Activated T-helper 17 cell treated with anti-CD3 and anti-CD28 coated beads, Interleukin-2, amount 50 U/mL, for 72 hours (primary cell): Measurements from ENCODE around the gene PTCRA. TPM values are rescaled to one million over a fixed set of nuclear protein-coding genes. Genes with fewer than 3 reads are reported as not detected.
"Not testable (repeated sequence)": the region's sequence is repeated elsewhere in the genome, so short reads cannot be mapped to it uniquely, and the experiment has no call there.

Experiments
- ATAC-seq: fragments of 150-1000 bp; cut with Tn5 transposase; replicated peaks from 2 replicates; pipeline ENCODE4 v1.10.0; 2021; ENCODE audit warnings: mild to moderate bottlenecking, moderate library complexity
- H3K27ac Mint-ChIP-seq: one replicate; pipeline ENCODE4 v1.8.0; 2022; ENCODE audit warnings: mixed read lengths
- H3K27me3 Mint-ChIP-seq: one replicate; pipeline ENCODE4 v1.8.0; 2022; ENCODE audit warnings: mixed read lengths
- H3K36me3 Mint-ChIP-seq: one replicate; pipeline ENCODE4 v1.8.0; 2022; ENCODE audit warnings: low read depth, mild to moderate bottlenecking, mixed read lengths
- H3K4me1 Mint-ChIP-seq: one replicate; pipeline ENCODE4 v1.8.0; 2022; ENCODE audit warnings: mixed read lengths
- H3K4me3 Mint-ChIP-seq: one replicate; pipeline ENCODE4 v1.8.0; 2022; ENCODE audit warnings: mild to moderate bottlenecking, mixed read lengths
- H3K9me3 Mint-ChIP-seq: one replicate; pipeline ENCODE4 v1.8.0; 2022; ENCODE audit warnings: mixed read lengths
- total RNA-seq, 2 donors: library from RNA; stranded (reverse); gene quantifications; one replicate each; pipeline ENCODE4 v1.2.3, GENCODE V29; 2022

PTCRA gene, protein sequence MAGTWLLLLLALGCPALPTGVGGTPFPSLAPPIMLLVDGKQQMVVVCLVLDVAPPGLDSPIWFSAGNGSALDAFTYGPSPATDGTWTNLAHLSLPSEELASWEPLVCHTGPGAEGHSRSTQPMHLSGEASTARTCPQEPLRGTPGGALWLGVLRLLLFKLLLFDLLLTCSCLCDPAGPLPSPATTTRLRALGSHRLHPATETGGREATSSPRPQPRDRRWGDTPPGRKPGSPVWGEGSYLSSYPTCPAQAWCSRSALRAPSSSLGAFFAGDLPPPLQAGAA
- total RNA-seq, result not detected

- no peak for ATAC-seq
- H3K27ac Mint-ChIP-seq, result no peak within 1 kb of the TSS
- H3K4me1 Mint-ChIP-seq, result no peaks in the 10 kb centered on the region
- H3K9me3 Mint-ChIP-seq, result no peaks in the 10 kb centered on the region
- H3K27me3 Mint-ChIP-seq, result peaks cover 8% of the 10 kb centered on the region
- H3K4me3 Mint-ChIP-seq, result no peak within 1 kb of the TSS
- no peaks in the 10 kb centered on the region for H3K36me3 Mint-ChIP-seq
Observed at GRCh38 chr6:42915732-42916131, at the start of gene PTCRA. TSS of gene PTCRA (plus strand) at chr6:42916053. CDS start at chr6:42916070, 17 bp downstream.

DNA sequence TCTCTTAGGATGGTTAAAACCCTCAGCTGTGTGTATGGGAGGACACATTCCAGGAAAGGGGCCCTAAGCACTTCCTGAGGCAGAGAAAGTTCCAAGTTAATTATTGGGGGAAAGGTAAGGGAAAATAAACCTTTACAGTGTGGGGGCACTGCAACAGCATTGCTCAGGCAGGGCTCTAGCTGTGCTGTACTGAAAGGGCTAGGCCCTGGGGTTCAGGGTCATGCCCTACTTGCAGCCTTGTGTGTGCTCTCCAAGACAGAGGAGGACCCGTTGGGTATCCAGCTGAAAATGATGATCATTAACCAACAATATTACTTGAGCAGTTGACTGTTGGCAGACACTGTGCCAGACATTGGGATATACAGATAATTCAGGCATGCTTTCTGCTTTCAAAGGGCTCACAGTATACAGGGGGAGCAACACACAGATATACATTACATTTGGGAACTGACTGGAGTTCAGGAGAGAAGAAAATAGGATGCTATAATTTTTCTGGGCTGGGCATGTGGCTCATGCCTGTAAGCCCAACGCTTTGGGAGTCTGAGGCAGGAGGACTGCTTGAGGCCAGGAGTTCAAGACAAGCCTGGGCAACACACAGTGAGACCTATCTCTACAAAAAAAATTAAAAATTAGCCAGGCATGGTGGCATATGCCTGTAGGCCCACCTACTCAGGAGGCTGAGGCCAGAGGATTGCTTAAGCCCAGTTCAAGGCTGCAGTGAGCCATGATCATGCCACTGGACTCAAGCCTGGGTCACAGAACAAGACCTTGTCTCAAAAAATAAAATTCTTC, 45.5 kb upstream of the PTCRA start:
- ATAC-seq, result no peak
- H3K27me3 Mint-ChIP-seq, result no peaks in the 10 kb centered on the region
- no peaks in the 10 kb centered on the region for H3K9me3 Mint-ChIP-seq
- no peaks in the 10 kb centered on the region for H3K4me1 Mint-ChIP-seq
- H3K36me3 Mint-ChIP-seq, result peaks cover 27% of the 10 kb centered on the region
- H3K27ac Mint-ChIP-seq, result peak overlapping the region; percentile 44
- no peak overlapping the region for H3K4me3 Mint-ChIP-seq

GRCh38 chr6:42871711-42872110, 44.1 kb upstream of the PTCRA start:
- Mint-ChIP-seq H3K9me3 (no peaks in the 10 kb centered on the region), H3K27me3 (no peaks in the 10 kb centered on the region), H3K27ac (no peak overlapping the region), H3K36me3 (peaks cover 13% of the 10 kb centered on the region), H3K4me3 (no peak overlapping the region), H3K4me1 (no peaks in the 10 kb centered on the region)
- no peak for ATAC-seq

GRCh38 chr6:42873313-42873712, 42.5 kb upstream of the PTCRA start:
- Mint-ChIP-seq H3K4me1 (no peaks in the 10 kb centered on the region), H3K4me3 (no peak overlapping the region)

GRCh38 chr6:42877695-42878094, 38.2 kb upstream of the PTCRA start:
- Mint-ChIP-seq H3K27me3 (no peaks in the 10 kb centered on the region), H3K36me3 (peaks cover 32% of the 10 kb centered on the region), H3K4me1 (no peaks in the 10 kb centered on the region), H3K9me3 (no peaks in the 10 kb centered on the region), H3K4me3 (peak overlapping the region; percentile 28), H3K27ac (no peak overlapping the region)
- no peak for ATAC-seq

More at GRCh38 chr6:42873313-42873712, 42.5 kb upstream of the PTCRA start:
- Mint-ChIP-seq H3K27ac (no peak overlapping the region), H3K27me3 (no peaks in the 10 kb centered on the region), H3K36me3 (no peaks in the 10 kb centered on the region), H3K9me3 (no peaks in the 10 kb centered on the region)
- ATAC-seq, result no peak

GRCh38 chr6:42879372-42880239, 36.2 kb upstream of the PTCRA start, which contains the start of gene RPL7L1:
TSS of gene RPL7L1 (plus strand) at chr6:42879616. CDS start at chr6:42879911, 295 bp downstream.
- Mint-ChIP-seq H3K27ac (peak within 1 kb of the TSS; percentile 98), H3K4me3 (peak within 1 kb of the TSS; percentile 90), H3K4me1 (peaks cover 6% of the 10 kb centered on the region), H3K36me3 (peaks cover 51% of the 10 kb centered on the region), H3K27me3 (no peaks in the 10 kb centered on the region), H3K9me3 (no peaks in the 10 kb centered on the region)
- ATAC-seq, result peak; percentile 96

DNA sequence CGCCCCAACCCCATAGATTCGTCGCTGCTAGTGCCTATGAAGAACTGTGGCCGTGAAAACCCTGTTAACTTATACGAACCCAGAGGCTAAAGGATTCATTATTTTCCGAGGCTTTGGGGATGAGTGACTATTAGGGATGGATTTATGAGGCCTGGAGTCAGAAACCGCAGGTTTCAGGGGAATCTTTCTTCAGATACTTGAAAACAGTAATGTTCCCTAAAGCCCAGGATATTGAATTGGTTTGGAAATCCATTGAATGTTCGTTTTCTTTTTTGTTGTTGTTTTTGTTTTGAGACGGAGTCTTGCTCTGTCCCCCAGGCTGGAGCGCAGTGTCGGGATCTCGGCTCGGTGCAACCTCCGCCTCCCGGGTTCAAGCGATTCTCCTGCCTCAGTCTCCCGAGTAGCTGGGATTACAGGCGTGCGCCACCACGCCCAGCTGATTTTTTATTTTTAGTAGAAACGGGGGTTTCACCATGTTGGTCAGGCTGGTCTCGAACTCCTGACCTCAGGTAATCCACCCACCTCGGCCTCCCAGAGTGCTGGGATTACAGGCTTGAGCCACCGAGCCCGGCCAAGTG, 35.5 kb upstream of the PTCRA start:
- H3K4me1 Mint-ChIP-seq, H3K27me3 Mint-ChIP-seq, H3K9me3 Mint-ChIP-seq, ATAC-seq: not testable (repeated sequence)
- Mint-ChIP-seq H3K27ac (peak overlapping the region; percentile 98), H3K36me3 (peaks cover 59% of the 10 kb centered on the region), H3K4me3 (peak overlapping the region; percentile 90)

GRCh38 chr6:42880871-42881270, 35.0 kb upstream of the PTCRA start:
- not testable (repeated sequence) for H3K9me3 Mint-ChIP-seq, H3K4me1 Mint-ChIP-seq
- peak overlapping the region; percentile 98 for H3K27ac Mint-ChIP-seq

GRCh38 chr6:42885702-42886101, 30.2 kb upstream of the PTCRA start:
- no peaks in the 10 kb centered on the region for H3K27me3 Mint-ChIP-seq
- H3K9me3 Mint-ChIP-seq, result no peaks in the 10 kb centered on the region
- H3K36me3 Mint-ChIP-seq, result peaks cover 91% of the 10 kb centered on the region
- no peak for ATAC-seq
- H3K4me1 Mint-ChIP-seq, result peaks cover 6% of the 10 kb centered on the region
- H3K27ac Mint-ChIP-seq, result no peak overlapping the region
- H3K4me3 Mint-ChIP-seq, result no peak overlapping the region

More at GRCh38 chr6:42880871-42881270, 35.0 kb upstream of the PTCRA start:
- ATAC-seq, H3K27me3 Mint-ChIP-seq: not testable (repeated sequence)
- Mint-ChIP-seq H3K36me3 (peaks cover 64% of the 10 kb centered on the region), H3K4me3 (peak overlapping the region; percentile 90)

GRCh38 chr6:42888201-42888600, 27.7 kb upstream of the PTCRA start:
- H3K36me3 Mint-ChIP-seq, result peaks cover 72% of the 10 kb centered on the region
- H3K27ac Mint-ChIP-seq, ATAC-seq, H3K27me3 Mint-ChIP-seq, H3K9me3 Mint-ChIP-seq, H3K4me3 Mint-ChIP-seq, H3K4me1 Mint-ChIP-seq: not testable (repeated sequence)

- Mint-ChIP-seq H3K9me3 (no peaks in the 10 kb centered on the region), H3K4me1 (no peaks in the 10 kb centered on the region), H3K27ac (peak overlapping the region; percentile 88), H3K27me3 (no peaks in the 10 kb centered on the region), H3K36me3 (peaks cover 56% of the 10 kb centered on the region), H3K4me3 (peak overlapping the region; percentile 92)
- peak; percentile 13 for ATAC-seq
Observed at GRCh38 chr6:42889815-42890214, 26.0 kb upstream of the PTCRA start.

DNA sequence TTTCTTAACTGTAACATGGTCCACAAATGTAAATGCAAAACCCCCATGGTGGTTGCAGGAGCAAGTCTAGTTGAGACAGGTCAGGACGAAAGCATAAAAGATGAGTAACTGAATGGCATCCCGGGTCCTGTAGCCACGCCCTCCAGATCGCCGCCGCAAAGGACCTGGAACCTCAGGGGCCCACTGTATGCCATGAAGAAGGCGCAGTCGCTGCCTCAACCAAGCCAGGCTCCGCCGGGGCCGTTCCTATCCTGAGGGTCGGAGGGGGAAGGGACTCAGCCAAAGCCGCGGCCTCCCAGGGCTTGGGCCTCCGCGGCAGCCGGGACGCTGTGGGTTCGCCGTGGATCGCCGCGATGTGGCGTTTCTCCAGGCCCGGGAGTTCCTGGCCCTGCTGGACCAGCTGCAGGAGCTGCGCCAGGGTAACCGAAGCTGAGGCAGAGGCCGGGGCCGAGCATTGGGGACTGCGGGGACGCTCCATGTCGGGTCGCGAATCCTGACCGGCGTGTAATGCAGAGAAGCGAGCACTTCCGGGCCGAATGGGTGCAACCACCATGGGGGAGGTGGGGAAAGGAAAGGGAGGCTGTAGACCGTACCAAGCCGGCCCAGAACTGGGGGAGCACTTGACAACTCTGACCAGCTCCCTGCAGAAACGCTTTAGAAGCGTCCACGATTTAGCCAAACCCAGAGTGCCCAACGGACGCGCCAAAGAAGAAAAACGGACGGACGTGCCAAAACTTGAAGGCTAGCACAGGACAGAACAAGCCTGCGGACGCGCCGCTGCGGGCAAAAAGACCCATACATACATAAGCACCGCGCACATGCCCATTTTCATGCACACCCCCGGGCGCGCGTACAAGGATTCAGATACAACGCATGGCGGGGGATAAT, 25.3 kb upstream of the PTCRA start:
- Mint-ChIP-seq H3K27ac (peak overlapping the region; percentile 88), H3K27me3 (no peaks in the 10 kb centered on the region), H3K4me1 (no peaks in the 10 kb centered on the region), H3K36me3 (peaks cover 48% of the 10 kb centered on the region), H3K9me3 (no peaks in the 10 kb centered on the region), H3K4me3 (peak overlapping the region; percentile 92)
- peak; percentile 95 for ATAC-seq

DNA sequence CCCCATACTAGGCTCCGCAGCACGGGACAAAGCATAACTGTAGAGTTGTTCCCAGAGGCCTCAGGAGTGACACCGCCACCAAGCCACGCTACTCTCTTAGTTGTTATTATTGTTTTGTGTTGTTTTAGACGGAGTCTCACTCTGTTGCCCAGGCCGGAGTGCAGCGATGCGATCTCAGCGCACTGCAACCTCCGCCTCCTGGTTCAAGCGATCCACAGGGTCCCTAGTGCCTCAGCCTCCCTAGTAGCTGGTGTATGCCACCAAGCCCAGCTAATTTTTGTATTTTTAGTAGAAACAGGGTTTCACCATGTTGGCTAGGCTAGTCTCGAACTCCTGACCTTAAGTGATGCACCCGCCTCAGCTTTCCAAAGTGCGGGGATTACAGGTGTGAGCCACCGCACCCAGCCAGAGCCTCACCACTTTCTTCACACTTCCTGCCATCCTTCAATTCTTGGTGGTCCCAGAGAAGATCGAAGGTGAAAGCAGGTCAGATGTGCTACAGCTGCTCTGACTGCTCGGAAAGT, 24.6 kb upstream of the PTCRA start:
- Mint-ChIP-seq H3K27me3 (no peaks in the 10 kb centered on the region), H3K4me3 (peak overlapping the region; percentile 92), H3K36me3 (peaks cover 41% of the 10 kb centered on the region), H3K27ac (peak overlapping the region; percentile 88), H3K9me3 (no peaks in the 10 kb centered on the region), H3K4me1 (no peaks in the 10 kb centered on the region)
- ATAC-seq, result no peak
